HG03575 (cell line): ENCODE data around the gene SYNPO2L.
"Not testable (repeated sequence)": the region's sequence is repeated elsewhere in the genome, so short reads cannot be mapped to it uniquely, and the experiment has no call there.

Experiments
- ATAC-seq: cut with Tn5 transposase; IDR thresholded peaks from one replicate; pipeline ENCODE4 v1.9.1; 2021; ENCODE audit not compliant: unreplicated experiment, insufficient number of reproducible peaks, low FRiP score; ENCODE audit errors: extremely low read depth

SYNPO2L gene

GRCh38 chr10:73625884-73626752 lies 29.7 kb downstream of the SYNPO2L start:
- peak; percentile 84 for ATAC-seq

- no peak for ATAC-seq
Observed at GRCh38 chr10:73625004-73625883, 30.6 kb downstream of the SYNPO2L start.

- ATAC-seq = no peak
Observed at GRCh38 chr10:73623056-73623455, 32.8 kb downstream of the SYNPO2L start.

GRCh38 chr10:73620974-73621373 lies 34.9 kb downstream of the SYNPO2L start:
- ATAC-seq = not testable (repeated sequence)

GRCh38 chr10:73617143-73617542 lies 38.7 kb downstream of the SYNPO2L start:
- not testable (repeated sequence) for ATAC-seq

GRCh38 chr10:73614720-73615119 lies 41.1 kb downstream of the SYNPO2L start:
- no peak for ATAC-seq

- no peak for ATAC-seq
Observed at GRCh38 chr10:73609116-73609515, 46.7 kb downstream of the SYNPO2L start.

GRCh38 chr10:73601486-73601921 lies 54.3 kb downstream of the SYNPO2L start:
- ATAC-seq = no peak

- no peak for ATAC-seq
Observed at GRCh38 chr10:73597346-73597745, 58.5 kb downstream of the SYNPO2L start.
